T47D (cell line): Measurements from ENCODE around the gene NCCRP1.
A peak's percentile ranks its signal among the peaks of the same experiment; 100 is the strongest.

Experiments used
- DNase-seq, 2 experiments: peaks; one replicate each; pipeline versions ENCODE4 v3.0.0 to v3.0.0-alpha.2; 2011 to 2012; ENCODE audit warnings: low read depth in 1 of 2, low spot score in 1 of 2
- JUND ChIP-seq: IDR thresholded peaks from 2 replicates; pipeline ENCODE4 v1.6.1; 2012; ENCODE audit warnings: low read depth
- in situ Hi-C: cut with HindIII; loops from 2 replicates; pipeline ENCODE4 v1.10.0; 2016; ENCODE audit warnings: low sequenced_read_pairs, low pct_unique_long_range_greater_than_20kb

The NCCRP1 gene

GRCh38 chr19:39193803-39194202, 3.0 kb upstream of the NCCRP1 start:
- no peak for DNase-seq
- no peak for TF ChIP-seq JUND
- in situ Hi-C loops: no loop called here

DNA sequence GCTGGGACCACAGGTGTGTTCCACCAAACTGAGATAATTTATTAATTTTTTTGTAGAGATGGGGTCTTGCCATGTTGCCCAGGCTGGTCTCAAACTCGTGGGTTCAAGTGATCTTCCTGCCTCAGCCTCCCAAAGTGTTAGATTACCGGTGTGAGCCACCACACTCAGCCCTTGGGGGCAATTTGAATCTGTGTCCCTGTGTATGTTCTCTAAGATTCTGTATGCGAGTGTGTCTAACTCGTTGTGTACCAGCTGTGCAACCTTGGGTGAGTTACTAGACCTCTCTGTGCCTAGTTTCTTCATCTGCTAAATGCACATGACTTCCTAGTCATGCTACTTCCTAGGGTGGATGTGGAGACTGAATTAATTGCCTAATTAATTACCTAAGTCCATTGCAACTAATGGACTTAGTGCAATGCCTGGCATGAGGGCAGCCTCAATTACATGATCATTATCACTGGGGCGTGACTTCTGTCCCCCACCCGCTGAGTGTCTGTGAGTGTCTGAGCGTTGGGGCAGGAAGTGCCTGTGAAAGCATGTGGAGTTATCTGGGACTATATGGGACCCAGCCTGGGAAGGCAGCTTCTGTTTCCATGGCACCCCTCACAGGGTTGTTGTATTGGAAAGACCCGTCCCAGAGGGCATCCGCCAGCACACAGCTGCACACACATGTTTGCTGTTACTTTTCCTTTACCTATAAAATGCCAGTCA, 1.8 kb upstream of the NCCRP1 start:
- DNase-seq: no peak
- TF ChIP-seq JUND: no peak
- in situ Hi-C loops: no loop called here

- in situ Hi-C loops: no loop called here
- no peak for TF ChIP-seq JUND
- DNase-seq: peak in 1 of 2 experiments; percentile 58
Observed at GRCh38 chr19:39195755-39196154, 1.0 kb upstream of the NCCRP1 start.

GRCh38 chr19:39196320-39196719, 444 bp upstream of the NCCRP1 start:
- no peak for DNase-seq
- TF ChIP-seq JUND: no peak
- in situ Hi-C loops: no loop called here

DNA sequence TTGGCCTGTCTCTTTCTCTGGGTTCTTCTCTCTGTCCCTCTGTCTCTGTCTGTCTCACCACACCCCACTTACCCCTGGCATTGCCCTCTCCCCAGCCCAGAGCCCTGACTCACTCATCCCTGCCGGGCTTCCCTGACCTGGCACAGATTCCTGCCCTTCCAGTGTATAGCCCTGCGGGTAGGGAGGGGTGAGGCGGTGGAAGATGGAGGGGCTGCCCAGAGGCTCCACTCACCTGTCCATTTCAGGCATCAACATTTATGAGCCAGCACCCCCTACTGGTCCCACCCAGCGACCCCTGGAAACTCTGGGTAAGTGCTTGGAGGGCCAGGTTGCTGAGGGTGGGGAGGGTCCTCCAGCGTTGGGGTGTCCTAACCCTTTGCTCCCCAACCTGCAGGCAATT, 1.0 kb downstream of the NCCRP1 start:
- DNase-seq: peak in 1 of 2 experiments; percentile 38
- in situ Hi-C loops: no loop called here
- TF ChIP-seq JUND: no peak

DNA sequence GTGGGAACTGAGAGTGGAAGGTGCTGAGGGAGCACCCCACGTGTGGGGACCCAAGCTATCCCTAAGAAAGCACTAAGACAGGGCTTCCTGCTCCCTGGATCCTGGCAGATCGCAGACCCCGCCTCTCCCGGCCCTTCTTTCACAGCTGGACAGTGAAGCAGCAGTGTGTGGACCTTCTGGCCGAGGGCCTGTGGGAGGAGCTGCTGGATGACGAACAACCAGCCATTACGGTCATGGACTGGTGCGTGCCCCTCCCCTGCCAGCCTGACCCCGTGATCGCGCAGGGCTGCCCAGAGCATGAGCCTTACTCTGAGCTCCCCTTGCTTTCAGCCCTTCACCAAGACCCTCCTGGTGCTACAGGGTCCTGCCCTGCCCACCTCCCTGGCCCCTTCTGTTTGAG, 2.3 kb downstream of the NCCRP1 start:
- no peak for DNase-seq
- no peak for TF ChIP-seq JUND
- in situ Hi-C loops: no loop called here

GRCh38 chr19:39200066-39200802, 3.5 kb downstream of the NCCRP1 start:
- in situ Hi-C loops: no loop called here

DNA sequence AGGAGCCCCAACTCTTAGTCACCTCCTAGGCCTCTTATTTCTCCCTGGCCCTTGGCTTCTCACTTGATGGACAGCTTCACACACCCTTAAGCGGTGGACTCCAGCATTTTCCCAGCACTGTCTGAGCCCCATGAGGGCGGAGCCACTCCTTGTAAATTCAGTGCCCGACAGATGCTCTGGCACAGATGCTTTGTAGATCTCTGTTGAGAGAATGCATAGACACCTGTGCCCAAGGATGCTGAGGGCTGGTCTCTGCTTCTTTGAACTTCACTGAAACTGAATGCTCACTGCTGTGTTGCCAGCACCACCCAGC, 4.0 kb downstream of the NCCRP1 start:
- no peak for TF ChIP-seq JUND
- no peak for DNase-seq
- in situ Hi-C loops: no loop called here

More at GRCh38 chr19:39200066-39200802, 3.5 kb downstream of the NCCRP1 start:
- no peak for DNase-seq
- no peak for TF ChIP-seq JUND

- in situ Hi-C loops: no loop called here
- DNase-seq: no peak
- TF ChIP-seq JUND: no peak
Observed at GRCh38 chr19:39202998-39203355, 6.2 kb downstream of the NCCRP1 start.

DNA sequence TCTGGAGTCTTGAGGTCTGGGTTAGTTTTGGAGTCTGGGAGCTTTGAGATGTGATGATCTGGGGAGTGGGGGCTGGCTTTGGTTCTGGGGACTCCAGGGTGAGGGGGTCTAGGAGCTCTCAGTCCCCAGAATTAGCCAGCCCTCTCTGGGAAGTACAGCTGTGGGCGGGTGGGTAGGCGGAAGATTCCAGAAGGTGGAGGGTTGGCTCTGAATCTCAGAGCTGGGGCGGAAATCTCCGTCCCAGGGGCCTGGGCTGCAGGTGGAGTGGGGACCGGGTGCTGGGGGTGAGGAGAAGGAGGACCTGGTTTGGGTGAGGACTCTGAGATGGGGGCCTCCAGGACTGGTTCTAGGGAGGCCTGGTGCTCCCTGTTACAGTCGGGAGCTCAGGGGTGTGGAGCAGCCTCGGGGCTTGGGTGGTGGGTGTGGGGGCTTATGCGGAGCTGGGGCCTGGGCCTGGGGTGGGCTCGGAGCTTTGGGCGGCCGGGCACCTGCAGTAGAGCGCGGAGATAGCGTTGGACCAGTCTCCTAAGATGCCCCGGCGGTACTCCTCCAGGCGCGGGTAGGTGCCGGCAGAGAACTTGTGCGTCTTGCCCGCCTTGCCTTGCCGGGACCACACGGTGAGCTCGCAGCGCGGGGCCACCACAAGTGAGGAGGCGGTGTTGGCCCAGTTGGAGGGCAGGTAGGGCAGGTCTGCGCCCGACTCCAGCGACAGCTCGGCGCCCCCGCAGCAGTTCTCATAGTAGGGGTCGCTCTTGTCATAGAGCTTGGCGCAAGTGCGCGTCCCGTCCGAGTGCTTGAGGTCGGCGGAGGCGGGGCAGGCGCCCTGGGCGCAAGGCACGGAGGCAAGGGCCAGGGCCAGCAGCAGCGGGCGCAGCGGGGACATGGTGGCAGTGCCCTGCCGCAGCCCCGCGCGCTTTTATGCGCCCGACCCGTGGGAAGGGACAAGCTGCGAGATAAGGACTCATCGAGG, 6.9 kb downstream of the NCCRP1 start, which contains the start of gene SYCN:
Gene SYCN, minus strand, starts transcription at position 892 of the 970 bp plus-strand sequence. Its CDS starts 9 bp downstream, at position 883.
- in situ Hi-C loops: no loop called here
- TF ChIP-seq JUND: no peak
- no peak for DNase-seq

GRCh38 chr19:39205449-39205764, 8.6 kb downstream of the NCCRP1 start:
- DNase-seq: no peak
- in situ Hi-C loops: no loop called here

GRCh38 chr19:39206122-39206521, 9.4 kb downstream of the NCCRP1 start:
- in situ Hi-C loops: no loop called here
- DNase-seq: no peak
- no peak for TF ChIP-seq JUND

More at GRCh38 chr19:39205449-39205764, 8.6 kb downstream of the NCCRP1 start:
- TF ChIP-seq JUND: no peak
